Measurements from ENCODE around the gene ZNF536. TPM values are rescaled to one million over a fixed set of nuclear protein-coding genes. Genes with fewer than 3 reads are reported as not detected.

Gene ZNF536
- total and polyA plus RNA-seq, 10 of the 15 experiments (the other 5 are each of a cell fraction or from before 2014, with no cell fraction given): not detected

DNA sequence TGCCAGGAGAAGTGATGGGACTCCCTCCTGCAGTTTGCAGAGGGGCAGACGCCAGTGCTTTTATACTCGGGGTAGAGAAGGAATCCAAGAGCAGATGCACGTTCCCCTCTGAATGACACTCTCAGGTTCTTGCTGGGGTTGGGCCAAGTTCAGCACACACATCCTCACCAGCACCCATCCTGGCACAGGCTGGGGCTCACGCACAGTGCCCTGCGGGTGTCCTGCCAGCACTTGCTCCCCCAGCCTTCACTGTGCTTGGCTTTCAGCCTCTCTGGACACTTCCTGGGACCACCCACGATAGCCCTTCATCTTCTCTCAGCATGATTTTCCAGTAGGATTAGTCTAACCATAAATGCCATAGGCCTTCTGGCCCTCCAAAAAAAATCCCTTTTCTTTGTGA lies 158.6 kb downstream of the ZNF536 start:
- Histone ChIP-seq H3K27me3 (replicated peaks in 1 of 2; ENCODE audit: control insufficient read depth in 2 of 2, insufficient read depth in 2 of 2, low read length in 1 of 2) (no peaks in the 10 kb centered on the region), H3K9ac (ENCODE audit: control insufficient read depth, insufficient read depth, low read length) (no peak overlapping the region), H3K27ac (ENCODE audit: control insufficient read depth, insufficient read depth) (no peak overlapping the region), H3K36me3 (ENCODE audit: control insufficient read depth in 2 of 2, insufficient read depth in 2 of 2, low read length in 1 of 2) (no peaks in the 10 kb centered on the region), H2AFZ (ENCODE audit: control insufficient read depth, low read depth, low read length) (no peak overlapping the region), H4K20me1 (ENCODE audit: control insufficient read depth, insufficient read depth) (no peaks in the 10 kb centered on the region), H3K4me3 (no peak overlapping the region), H3K9me3 (replicated peaks; ENCODE audit: control insufficient read depth, insufficient read depth, low read length) (no peaks in the 10 kb centered on the region), H3K4me1 (ENCODE audit: control insufficient read depth, insufficient read depth, low read length) (no peaks in the 10 kb centered on the region), H3K4me2 (ENCODE audit: control insufficient read depth, insufficient read depth) (no peak overlapping the region), H3K79me2 (ENCODE audit: control insufficient read depth, insufficient read depth, low read length) (no peaks in the 10 kb centered on the region)
- TF ChIP-seq CBX5 (IDR thresholded peaks at IDR 0.05; ENCODE audit: low read depth) (no peak), SPI1 (IDR thresholded peaks at IDR 0.05; ENCODE audit: borderline replicate concordance, insufficient read depth, low read depth, low read length) (no peak), NRF1 (conservative IDR thresholded peaks at IDR 0.05; ENCODE audit: low read depth, low read length) (no peak)
- TF ChIP-seq, protein P1, sequence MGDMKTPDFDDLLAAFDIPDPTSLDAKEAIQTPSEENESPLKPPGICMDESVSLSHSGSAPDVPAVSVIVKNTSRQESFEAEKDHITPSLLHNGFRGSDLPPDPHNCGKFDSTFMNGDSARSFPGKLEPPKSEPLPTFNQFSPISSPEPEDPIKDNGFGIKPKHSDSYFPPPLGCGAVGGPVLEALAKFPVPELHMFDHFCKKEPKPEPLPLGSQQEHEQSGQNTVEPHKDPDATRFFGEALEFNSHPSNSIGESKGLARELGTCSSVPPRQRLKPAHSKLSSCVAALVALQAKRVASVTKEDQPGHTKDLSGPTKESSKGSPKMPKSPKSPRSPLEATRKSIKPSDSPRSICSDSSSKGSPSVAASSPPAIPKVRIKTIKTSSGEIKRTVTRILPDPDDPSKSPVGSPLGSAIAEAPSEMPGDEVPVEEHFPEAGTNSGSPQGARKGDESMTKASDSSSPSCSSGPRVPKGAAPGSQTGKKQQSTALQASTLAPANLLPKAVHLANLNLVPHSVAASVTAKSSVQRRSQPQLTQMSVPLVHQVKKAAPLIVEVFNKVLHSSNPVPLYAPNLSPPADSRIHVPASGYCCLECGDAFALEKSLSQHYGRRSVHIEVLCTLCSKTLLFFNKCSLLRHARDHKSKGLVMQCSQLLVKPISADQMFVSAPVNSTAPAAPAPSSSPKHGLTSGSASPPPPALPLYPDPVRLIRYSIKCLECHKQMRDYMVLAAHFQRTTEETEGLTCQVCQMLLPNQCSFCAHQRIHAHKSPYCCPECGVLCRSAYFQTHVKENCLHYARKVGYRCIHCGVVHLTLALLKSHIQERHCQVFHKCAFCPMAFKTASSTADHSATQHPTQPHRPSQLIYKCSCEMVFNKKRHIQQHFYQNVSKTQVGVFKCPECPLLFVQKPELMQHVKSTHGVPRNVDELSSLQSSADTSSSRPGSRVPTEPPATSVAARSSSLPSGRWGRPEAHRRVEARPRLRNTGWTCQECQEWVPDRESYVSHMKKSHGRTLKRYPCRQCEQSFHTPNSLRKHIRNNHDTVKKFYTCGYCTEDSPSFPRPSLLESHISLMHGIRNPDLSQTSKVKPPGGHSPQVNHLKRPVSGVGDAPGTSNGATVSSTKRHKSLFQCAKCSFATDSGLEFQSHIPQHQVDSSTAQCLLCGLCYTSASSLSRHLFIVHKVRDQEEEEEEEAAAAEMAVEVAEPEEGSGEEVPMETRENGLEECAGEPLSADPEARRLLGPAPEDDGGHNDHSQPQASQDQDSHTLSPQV (IDR thresholded peaks at IDR 0.05): no peak
- 17% methylated on average over 6 of the region's 6 CpGs for WGBS (ENCODE audit: insufficient coverage, insufficient replicate concordance, low lambda C conversion rate, missing lambda C conversion rate)
- in situ Hi-C loops (cut with MboI): no loop called here
- intact Hi-C loops (cut with micrococcal nuclease; ENCODE audit: unreplicated experiment): no loop called here
- DNase-seq (ENCODE audit: low read depth, low spot score) (no peak), ATAC-seq (no peak), FAIRE-seq (no peak)
- SMC1A ChIA-PET (ENCODE audit: uncharacterized antibody, unreplicated experiment): no interaction called here
- RAD21 ChIA-PET (ENCODE audit: unreplicated experiment): no interaction called here
- POLR2A ChIA-PET: no interaction called here
- CTCF ChIA-PET: no interaction called here
- BruUV-seq (replicated peaks): no TSS peak
